ENCODE results near the gene PLEK.
A peak's percentile ranks its signal among the peaks of the same experiment; 100 is the strongest.

The PLEK gene

GRCh38 chr2:68379184-68379708 is 14.2 kb downstream of the PLEK start:
- 25% methylated on average over 1 of the region's 4 CpGs for WGBS (ENCODE audit: insufficient coverage)
- Histone ChIP-seq H3K27me3 (replicated peaks in 2 of 5; ENCODE audit: control insufficient read depth in 4 of 5, insufficient read depth in 5 of 5, low read length in 4 of 5) (no peaks in the 10 kb centered on the region), H3K27ac (ENCODE audit: insufficient read depth in 1 of 2, low read depth in 1 of 2, low read length in 2 of 2, poor library complexity in 1 of 2, severe bottlenecking in 2 of 2) (peak overlapping the region in 1 of 2 experiments; percentile 25), H3K4me3 (ENCODE audit: control insufficient read depth in 1 of 7, extremely low read depth in 1 of 7, insufficient read depth in 4 of 7, low read depth in 2 of 7, low read length in 6 of 7) (no peak overlapping the region), H3K9me3 (ENCODE audit: control extremely low read depth in 1 of 5, control insufficient read depth in 4 of 5, insufficient read depth in 2 of 5, low read depth in 1 of 5, low read length in 4 of 5) (no peaks in the 10 kb centered on the region), H3K4me1 (ENCODE audit: control extremely low read depth in 1 of 4, control insufficient read depth in 4 of 4, insufficient read depth in 4 of 4, low read length in 3 of 4) (peaks cover 17 to 34% (median 22%) of the 10 kb centered on the region in 4 experiments), H3K36me3 (ENCODE audit: control insufficient read depth in 4 of 4, insufficient read depth in 4 of 4, low read length in 3 of 4) (peaks cover 26 to 59% (median 43%) of the 10 kb centered on the region in 4 experiments)
- no peak for DNase-seq
- ChIA-PET POLR2A (interaction anchor here (1.1 to 1.2 kb wide), 2 partner anchors 11 to 60 kb away, joined by 3 to 5 read pairs; partner anchors contain the start of gene CNRIP1), CTCF (interaction anchor here (0.8 to 2.9 kb wide), 4 partner anchors 11 to 88 kb away, joined by 3 to 6 read pairs (median 4); partner anchors contain the start of gene PLEK)

GRCh38 chr2:68383778-68384177 is 18.7 kb downstream of the PLEK start:
- POLR2A ChIA-PET = no interaction called here
- no peaks in the 10 kb centered on the region for H3K27me3 ChIP-seq (replicated peaks in 2 of 5; ENCODE audit: control insufficient read depth in 4 of 5, insufficient read depth in 5 of 5, low read length in 4 of 5)
- no peaks in the 10 kb centered on the region for H3K9me3 ChIP-seq (ENCODE audit: control extremely low read depth in 1 of 5, control insufficient read depth in 4 of 5, insufficient read depth in 2 of 5, low read depth in 1 of 5, low read length in 4 of 5)
- DNase-seq = no peak
- 97% methylated on average over 3 of the region's 3 CpGs for WGBS (ENCODE audit: insufficient coverage)
- H3K4me1 ChIP-seq (ENCODE audit: control extremely low read depth in 1 of 4, control insufficient read depth in 4 of 4, insufficient read depth in 4 of 4, low read length in 3 of 4) = peaks cover 10 to 47% (median 20%) of the 10 kb centered on the region in 4 experiments
- H3K4me3 ChIP-seq (ENCODE audit: control insufficient read depth in 1 of 7, extremely low read depth in 1 of 7, insufficient read depth in 4 of 7, low read depth in 2 of 7, low read length in 6 of 7) = no peak overlapping the region
- peak overlapping the region in 1 of 2 experiments; percentile 31 for H3K27ac ChIP-seq (ENCODE audit: insufficient read depth in 1 of 2, low read depth in 1 of 2, low read length in 2 of 2, poor library complexity in 1 of 2, severe bottlenecking in 2 of 2)
- CTCF ChIA-PET = interaction anchor here (2.5 kb wide), 1 partner anchor 57 kb away, joined by 7 read pairs; no protein-coding TSS in a partner anchor
- H3K36me3 ChIP-seq (ENCODE audit: control insufficient read depth in 4 of 4, insufficient read depth in 4 of 4, low read length in 3 of 4) = peaks cover 28 to 76% (median 57%) of the 10 kb centered on the region in 4 experiments

GRCh38 chr2:68384485-68385107 is 19.5 kb downstream of the PLEK start:
- Histone ChIP-seq H3K9me3 (ENCODE audit: control extremely low read depth in 1 of 5, control insufficient read depth in 4 of 5, insufficient read depth in 2 of 5, low read depth in 1 of 5, low read length in 4 of 5) (no peaks in the 10 kb centered on the region), H3K27ac (ENCODE audit: insufficient read depth in 1 of 2, low read depth in 1 of 2, low read length in 2 of 2, poor library complexity in 1 of 2, severe bottlenecking in 2 of 2) (peak overlapping the region in 1 of 2 experiments; percentile 40), H3K4me3 (ENCODE audit: control insufficient read depth in 1 of 7, extremely low read depth in 1 of 7, insufficient read depth in 4 of 7, low read depth in 2 of 7, low read length in 6 of 7) (no peak overlapping the region), H3K4me1 (ENCODE audit: control extremely low read depth in 1 of 4, control insufficient read depth in 4 of 4, insufficient read depth in 4 of 4, low read length in 3 of 4) (peaks cover 10 to 49% (median 17%) of the 10 kb centered on the region in 4 experiments), H3K36me3 (ENCODE audit: control insufficient read depth in 4 of 4, insufficient read depth in 4 of 4, low read length in 3 of 4) (peaks cover 30 to 82% (median 64%) of the 10 kb centered on the region in 4 experiments), H3K27me3 (replicated peaks in 2 of 5; ENCODE audit: control insufficient read depth in 4 of 5, insufficient read depth in 5 of 5, low read length in 4 of 5) (no peaks in the 10 kb centered on the region)
- ChIA-PET POLR2A (no interaction called here), CTCF (interaction anchor here (1.2 kb wide), 1 partner anchor 27 kb away, joined by 3 read pairs; no protein-coding TSS in a partner anchor)
- 80% methylated on average over 5 of the region's 5 CpGs for WGBS (ENCODE audit: insufficient coverage)
- no peak for DNase-seq

GRCh38 chr2:68385220-68385906 is 20.3 kb downstream of the PLEK start:
- ChIA-PET POLR2A (interaction anchor here (1.2 kb wide), 1 partner anchor 23 kb away, joined by 4 read pairs; no protein-coding TSS in a partner anchor), CTCF (interaction anchor here (1.2 to 2.0 kb wide), 2 partner anchors 9 to 28 kb away, joined by 3 to 4 read pairs; no protein-coding TSS in a partner anchor)
- DNase-seq = peak in 2 of 3 donors; percentile 41 to 49
- Histone ChIP-seq H3K27me3 (replicated peaks in 2 of 5; ENCODE audit: control insufficient read depth in 4 of 5, insufficient read depth in 5 of 5, low read length in 4 of 5) (no peaks in the 10 kb centered on the region), H3K27ac (ENCODE audit: insufficient read depth in 1 of 2, low read depth in 1 of 2, low read length in 2 of 2, poor library complexity in 1 of 2, severe bottlenecking in 2 of 2) (peak overlapping the region in 1 of 2 experiments; percentile 40), H3K9me3 (ENCODE audit: control extremely low read depth in 1 of 5, control insufficient read depth in 4 of 5, insufficient read depth in 2 of 5, low read depth in 1 of 5, low read length in 4 of 5) (no peaks in the 10 kb centered on the region), H3K4me3 (ENCODE audit: control insufficient read depth in 1 of 7, extremely low read depth in 1 of 7, insufficient read depth in 4 of 7, low read depth in 2 of 7, low read length in 6 of 7) (no peak overlapping the region), H3K36me3 (ENCODE audit: control insufficient read depth in 4 of 4, insufficient read depth in 4 of 4, low read length in 3 of 4) (peaks cover 28 to 82% (median 65%) of the 10 kb centered on the region in 4 experiments), H3K4me1 (ENCODE audit: control extremely low read depth in 1 of 4, control insufficient read depth in 4 of 4, insufficient read depth in 4 of 4, low read length in 3 of 4) (peaks cover 10 to 49% (median 18%) of the 10 kb centered on the region in 4 experiments)
- 56% methylated on average over 2 of the region's 2 CpGs for WGBS (ENCODE audit: insufficient coverage)

- no peak for DNase-seq
- Histone ChIP-seq H3K27ac (ENCODE audit: insufficient read depth in 1 of 2, low read depth in 1 of 2, low read length in 2 of 2, poor library complexity in 1 of 2, severe bottlenecking in 2 of 2) (peak overlapping the region in 1 of 2 experiments; percentile 30), H3K27me3 (replicated peaks in 2 of 5; ENCODE audit: control insufficient read depth in 4 of 5, insufficient read depth in 5 of 5, low read length in 4 of 5) (no peaks in the 10 kb centered on the region), H3K9me3 (ENCODE audit: control extremely low read depth in 1 of 5, control insufficient read depth in 4 of 5, insufficient read depth in 2 of 5, low read depth in 1 of 5, low read length in 4 of 5) (no peaks in the 10 kb centered on the region), H3K36me3 (ENCODE audit: control insufficient read depth in 4 of 4, insufficient read depth in 4 of 4, low read length in 3 of 4) (peaks cover 26 to 82% (median 63%) of the 10 kb centered on the region in 4 experiments), H3K4me3 (ENCODE audit: control insufficient read depth in 1 of 7, extremely low read depth in 1 of 7, insufficient read depth in 4 of 7, low read depth in 2 of 7, low read length in 6 of 7) (no peak overlapping the region), H3K4me1 (ENCODE audit: control extremely low read depth in 1 of 4, control insufficient read depth in 4 of 4, insufficient read depth in 4 of 4, low read length in 3 of 4) (peaks cover 10 to 54% (median 21%) of the 10 kb centered on the region in 4 experiments)
- ChIA-PET CTCF (interaction anchor here (1.0 to 2.0 kb wide), 3 partner anchors 10 to 28 kb away, joined by 3 to 4 read pairs (median 3); no protein-coding TSS in a partner anchor), POLR2A (interaction anchor here (1.2 kb wide), 2 partner anchors 21 to 23 kb away, joined by 4 read pairs; partner anchors contain the start of gene PLEK)
- WGBS (ENCODE audit: insufficient coverage) = no CpG with 5 or more reads among the region's 1 CpG
These were observed 20.8 kb downstream of the PLEK start for GRCh38 chr2:68385907-68386287.

GRCh38 chr2:68386365-68386764 is 21.3 kb downstream of the PLEK start:
- CTCF ChIA-PET = interaction anchor here (0.8 to 2.0 kb wide), 4 partner anchors 10 to 55 kb away, joined by 3 to 4 read pairs (median 3); no protein-coding TSS in a partner anchor
- H3K36me3 ChIP-seq (ENCODE audit: control insufficient read depth in 4 of 4, insufficient read depth in 4 of 4, low read length in 3 of 4) = peaks cover 24 to 82% (median 63%) of the 10 kb centered on the region in 4 experiments
- POLR2A ChIA-PET = interaction anchor here (1.2 kb wide), 2 partner anchors 21 to 24 kb away, joined by 4 read pairs; partner anchors contain the start of gene PLEK
- peaks cover 10 to 58% (median 23%) of the 10 kb centered on the region in 4 experiments for H3K4me1 ChIP-seq (ENCODE audit: control extremely low read depth in 1 of 4, control insufficient read depth in 4 of 4, insufficient read depth in 4 of 4, low read length in 3 of 4)
- WGBS (ENCODE audit: insufficient coverage) = 84% methylated on average over 5 of the region's 5 CpGs
- no peaks in the 10 kb centered on the region for H3K27me3 ChIP-seq (replicated peaks in 2 of 5; ENCODE audit: control insufficient read depth in 4 of 5, insufficient read depth in 5 of 5, low read length in 4 of 5)
- no peak overlapping the region for H3K4me3 ChIP-seq (ENCODE audit: control insufficient read depth in 1 of 7, extremely low read depth in 1 of 7, insufficient read depth in 4 of 7, low read depth in 2 of 7, low read length in 6 of 7)
- H3K9me3 ChIP-seq (ENCODE audit: control extremely low read depth in 1 of 5, control insufficient read depth in 4 of 5, insufficient read depth in 2 of 5, low read depth in 1 of 5, low read length in 4 of 5) = no peaks in the 10 kb centered on the region
- DNase-seq = no peak
- H3K27ac ChIP-seq (ENCODE audit: insufficient read depth in 1 of 2, low read depth in 1 of 2, low read length in 2 of 2, poor library complexity in 1 of 2, severe bottlenecking in 2 of 2) = peak overlapping the region; percentile 28 to 30
